Thymus (tissue), 11 donors: ENCODE data around the gene SNX5. TPM values are rescaled to one million over a fixed set of nuclear protein-coding genes. Genes with fewer than 3 reads are reported as not detected.

ENCODE experiments used
- DNase-seq, 9 donors: peaks; one replicate each; pipeline ENCODE4 v3.0.0-alpha.2; 2013; ENCODE audit warnings: low spot score in 9 of 9, low read depth in 6 of 9, missing footprints in 1 of 9
- H3K27ac ChIP-seq, 2 donors: one replicate each; pipeline ENCODE4 v1.5.1; 2013; ENCODE audit warnings: control low read depth in 1 of 2, low read depth in 1 of 2, low read length in 1 of 2, mild to moderate bottlenecking in 1 of 2, moderate library complexity in 1 of 2
- H3K27me3 ChIP-seq, 2 donors: one replicate each; pipeline ENCODE4 v1.5.1; 2013; ENCODE audit warnings: low read length in 1 of 2; ENCODE audit not compliant: control insufficient read depth in 2 of 2, insufficient read depth in 1 of 2
- H3K36me3 ChIP-seq, 2 donors: one replicate each; pipeline ENCODE4 v1.5.1; 2013; ENCODE audit warnings: low read length in 1 of 2, mild to moderate bottlenecking in 1 of 2, moderate library complexity in 1 of 2; ENCODE audit not compliant: control insufficient read depth in 2 of 2, insufficient read depth in 2 of 2
- H3K4me1 ChIP-seq, 2 donors: one replicate each; pipeline ENCODE4 v1.5.1; 2013; ENCODE audit warnings: low read length in 2 of 2; ENCODE audit not compliant: control insufficient read depth in 2 of 2, insufficient read depth in 2 of 2
- H3K4me3 ChIP-seq, 2 donors: one replicate each; pipeline ENCODE4 v1.5.1; 2013; ENCODE audit warnings: low read length in 2 of 2, control low read depth in 1 of 2, mild to moderate bottlenecking in 1 of 2
- H3K9me3 ChIP-seq, 2 donors: one replicate each; pipeline ENCODE4 v1.5.1; 2013; ENCODE audit warnings: low read length in 1 of 2, mild to moderate bottlenecking in 1 of 2; ENCODE audit not compliant: control insufficient read depth in 2 of 2, insufficient read depth in 1 of 2
- WGBS: extraction: QIAGEN DNeasy Blood & Tissue Kit; methylation state at CpG from one replicate; pipeline ENCODE4 v1.1.7; 2013; 5-methylcytosine and 5-hydroxymethylcytosine counted together
- polyA plus RNA-seq: library from polyadenylated mRNA; stranded (reverse); fragments of 200-250 nt; gene quantifications from one replicate; pipeline ENCODE4 v1.2.3, GENCODE V29; 2013
- total RNA-seq: library from RNA; stranded (reverse); fragments of 120-200 nt; gene quantifications from one replicate; pipeline ENCODE4 v1.2.4, GENCODE V29; 2013
- donor health status: healthy.

SNX5 gene
- total and polyA plus RNA-seq, 2 donors = 102 to 134 TPM

GRCh38 chr20:17893445-17893844, 75.1 kb downstream of the SNX5 start:
- no peak overlapping the region for H3K4me3 ChIP-seq
- whole genome bisulfite sequencing = 83% methylated on average over 3 of the region's 3 CpGs
- H3K27ac ChIP-seq = no peak overlapping the region
- peaks cover 0 to 23% of the 10 kb centered on the region in 2 donors for H3K27me3 ChIP-seq
- H3K36me3 ChIP-seq = no peaks in the 10 kb centered on the region
- no peak for DNase-seq
- peaks cover 0 to 15% of the 10 kb centered on the region in 2 donors for H3K4me1 ChIP-seq
- H3K9me3 ChIP-seq = peaks cover 3 to 6% of the 10 kb centered on the region in 2 donors

GRCh38 chr20:17892189-17892938, 76.2 kb downstream of the SNX5 start:
- Histone ChIP-seq H3K4me1 (peaks cover 0 to 15% of the 10 kb centered on the region in 2 donors), H3K4me3 (no peak overlapping the region), H3K27ac (no peak overlapping the region), H3K27me3 (peaks cover 0 to 23% of the 10 kb centered on the region in 2 donors), H3K9me3 (peaks cover 3 to 6% of the 10 kb centered on the region in 2 donors), H3K36me3 (no peaks in the 10 kb centered on the region)
- DNase-seq = no peak
- 88% methylated on average over 2 of the region's 2 CpGs for WGBS

Other genes with a start within 250 kb of the SNX5 start
- gene MGME1, start 224 bp upstream of the SNX5 start, total RNA-seq = 22.9 TPM
- 23.1 TPM for gene MGME1, start 224 bp upstream of the SNX5 start, polyA plus RNA-seq
- gene OVOL2, start 89.1 kb upstream of the SNX5 start, total RNA-seq = 0.94 TPM
- 3.1 TPM for gene OVOL2, start 89.1 kb upstream of the SNX5 start, polyA plus RNA-seq
- 17.1 TPM for gene KAT14, start 169.1 kb upstream of the SNX5 start, total RNA-seq
- gene KAT14, start 169.1 kb upstream of the SNX5 start, polyA plus RNA-seq = 9.8 TPM
- 11.9 TPM for gene PET117, start 169.1 kb upstream of the SNX5 start, total RNA-seq
- 11.4 TPM for gene PET117, start 169.1 kb upstream of the SNX5 start, polyA plus RNA-seq